WI38 (cell line): ENCODE measurements around the gene TM9SF1.

Experiments used
- H3K4me3 ChIP-seq: 2 replicates; pipeline ENCODE4 v1.5.1; 2011; ENCODE audit warnings: low read depth, mild to moderate bottlenecking, control low read depth, low read length
- TF ChIP-seq, protein P1 (sequence below): IDR thresholded peaks from 2 replicates; pipeline ENCODE4 v1.5.1; 2012; ENCODE audit warnings: low read depth, mild to moderate bottlenecking, control low read depth, low read length

The TM9SF1 gene

GRCh38 chr14:24237463-24237955, 42.3 kb upstream of the TM9SF1 start:
- no peak overlapping the region for H3K4me3 ChIP-seq
- TF ChIP-seq, protein P1, sequence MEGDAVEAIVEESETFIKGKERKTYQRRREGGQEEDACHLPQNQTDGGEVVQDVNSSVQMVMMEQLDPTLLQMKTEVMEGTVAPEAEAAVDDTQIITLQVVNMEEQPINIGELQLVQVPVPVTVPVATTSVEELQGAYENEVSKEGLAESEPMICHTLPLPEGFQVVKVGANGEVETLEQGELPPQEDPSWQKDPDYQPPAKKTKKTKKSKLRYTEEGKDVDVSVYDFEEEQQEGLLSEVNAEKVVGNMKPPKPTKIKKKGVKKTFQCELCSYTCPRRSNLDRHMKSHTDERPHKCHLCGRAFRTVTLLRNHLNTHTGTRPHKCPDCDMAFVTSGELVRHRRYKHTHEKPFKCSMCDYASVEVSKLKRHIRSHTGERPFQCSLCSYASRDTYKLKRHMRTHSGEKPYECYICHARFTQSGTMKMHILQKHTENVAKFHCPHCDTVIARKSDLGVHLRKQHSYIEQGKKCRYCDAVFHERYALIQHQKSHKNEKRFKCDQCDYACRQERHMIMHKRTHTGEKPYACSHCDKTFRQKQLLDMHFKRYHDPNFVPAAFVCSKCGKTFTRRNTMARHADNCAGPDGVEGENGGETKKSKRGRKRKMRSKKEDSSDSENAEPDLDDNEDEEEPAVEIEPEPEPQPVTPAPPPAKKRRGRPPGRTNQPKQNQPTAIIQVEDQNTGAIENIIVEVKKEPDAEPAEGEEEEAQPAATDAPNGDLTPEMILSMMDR = no peak

- H3K4me3 ChIP-seq = no peak overlapping the region
- TF ChIP-seq, protein P1 = no peak
Measured at GRCh38 chr14:24236689-24237462, 41.6 kb upstream of the TM9SF1 start.

DNA sequence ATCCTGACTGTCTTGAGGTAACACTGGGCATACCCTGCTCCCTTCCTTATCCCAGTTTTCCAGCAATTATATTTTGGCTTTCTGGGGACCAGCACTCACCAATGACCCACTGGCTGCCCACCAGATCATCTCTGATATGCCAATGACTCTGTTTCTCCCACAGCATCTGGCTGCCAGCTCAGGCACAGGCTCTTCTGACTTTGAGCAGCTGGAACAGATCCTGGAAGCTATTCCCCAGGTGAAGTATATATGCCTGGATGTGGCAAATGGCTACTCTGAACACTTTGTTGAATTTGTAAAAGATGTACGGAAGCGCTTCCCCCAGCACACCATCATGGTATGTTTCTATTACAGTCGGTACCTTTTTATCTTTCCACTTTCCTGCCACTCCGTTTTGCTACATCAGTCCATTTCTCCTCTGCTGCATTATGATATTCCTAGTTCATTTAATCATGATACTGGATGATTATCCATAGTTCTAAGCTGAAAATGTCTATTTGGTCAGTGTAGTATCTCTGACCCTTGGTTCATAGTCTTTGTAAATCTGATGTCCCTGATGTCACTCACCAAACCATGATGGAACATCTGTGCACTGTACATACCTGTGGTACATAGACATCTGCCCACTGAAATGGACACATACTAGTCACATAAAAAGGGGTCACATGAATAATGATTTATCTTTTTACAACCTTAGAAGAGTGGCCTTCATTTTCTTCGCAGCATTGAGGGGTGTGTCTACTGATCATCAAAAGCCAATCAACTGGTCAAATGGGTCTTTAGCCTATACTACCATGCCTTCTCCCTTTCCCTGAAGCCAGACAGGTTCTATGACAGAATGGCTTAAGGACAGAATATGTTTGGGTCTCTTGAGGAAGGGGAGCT, 40.8 kb upstream of the TM9SF1 start:
- H3K4me3 ChIP-seq = no peak overlapping the region
- TF ChIP-seq, protein P1 = no peak

GRCh38 chr14:24234095-24235005, 39.1 kb upstream of the TM9SF1 start:
- no peak overlapping the region for H3K4me3 ChIP-seq
- TF ChIP-seq, protein P1 = no peak

- TF ChIP-seq, protein P1 = no peak
- H3K4me3 ChIP-seq = peak overlapping the region; percentile 95
Measured at GRCh38 chr14:24233538-24233866, 38.3 kb upstream of the TM9SF1 start.

DNA sequence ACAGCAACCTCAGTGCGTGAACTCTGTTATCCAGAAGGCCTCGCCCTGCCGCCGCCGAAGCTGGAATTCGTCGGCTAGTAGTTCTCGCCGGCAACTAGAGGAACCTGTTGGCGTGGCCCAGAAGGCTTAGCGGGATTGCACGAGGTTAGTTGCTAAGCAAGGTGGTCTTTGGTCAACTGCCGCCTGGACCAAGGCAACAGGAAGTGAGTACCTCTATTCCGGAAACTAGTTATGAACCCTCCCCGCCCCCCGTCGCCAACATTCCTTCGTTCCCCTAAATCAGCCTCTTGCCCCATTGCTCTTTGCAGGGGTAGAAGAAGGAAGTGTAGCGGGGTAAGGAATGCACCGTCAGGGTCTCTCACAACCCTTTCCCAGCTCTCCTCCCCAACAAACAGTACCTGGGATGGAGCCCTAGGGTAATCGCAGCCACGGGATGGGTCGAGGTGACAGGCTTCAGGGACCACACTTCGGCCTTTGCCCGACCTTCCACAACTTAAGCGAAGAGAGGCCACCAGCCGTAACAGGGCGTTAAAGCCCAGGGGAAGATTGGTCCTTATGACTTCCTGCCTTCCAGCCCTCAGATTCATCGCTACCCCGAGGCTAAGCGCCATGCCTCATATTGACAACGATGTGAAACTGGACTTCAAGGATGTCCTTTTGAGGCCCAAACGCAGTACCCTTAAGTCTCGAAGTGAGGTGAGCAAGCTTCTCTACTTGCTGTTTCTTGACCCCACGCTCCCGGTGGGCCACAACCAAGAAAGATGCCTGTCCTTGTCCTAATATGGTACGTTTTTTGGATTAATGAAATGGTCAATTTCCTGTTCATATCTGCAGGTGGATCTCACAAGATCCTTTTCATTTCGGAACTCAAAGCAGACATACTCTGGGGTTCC, 37.6 kb upstream of the TM9SF1 start, which contains the start of gene GMPR2:
TSS of gene GMPR2 (plus strand) at position 285 of the 893 bp plus-strand sequence. CDS start at position 610, 325 bp downstream.
- TF ChIP-seq, protein P1 = no peak
- peak within 1 kb of the TSS; percentile 95 for H3K4me3 ChIP-seq
